Right lobe of liver (tissue), 4 donors: ENCODE results near the gene GLIPR1L1.

Experiments used
- CTCF ChIP-seq, 4 donors: fragments of 200-600 bp in 3 of 4; fragments of 450-650 bp in 1 of 4; IDR thresholded peaks; one replicate each; pipeline versions ENCODE4 v1.5.1 to v1.8.0; 2016 to 2022; ENCODE audit warnings: antibody characterized with exemption in 4 of 4, mild to moderate bottlenecking in 2 of 4
- POLR2A ChIP-seq: fragments of 450-650 bp; IDR thresholded peaks from one replicate; pipeline ENCODE4 v1.6.1; 2017; ENCODE audit warnings: antibody characterized with exemption, mild to moderate bottlenecking
- donor health status: DM: no; HTN: no; CAD: no.
- donor health status: DM: no; HTN: no; CAD: no.
- donor health status: DM: no; HTN: yes; CAD: no.

- TF ChIP-seq POLR2A (no peak), CTCF (IDR thresholded peaks at IDR 0.05) (no peak)
Measured at GRCh38 chr12:75364919-75365318, 30.4 kb downstream of the GLIPR1L1 start.
